SK-N-SH (cell line): Measurements from ENCODE around the gene ZG16B.

Experiments used
- CTCF ChIP-seq: fragments of 200-600 bp; sonication (generic); IDR thresholded peaks from 2 replicates; pipeline ENCODE4 v1.6.1; 2017; ENCODE audit warnings: antibody characterized with exemption, mild to moderate bottlenecking, moderate library complexity
- MXI1 ChIP-seq: IDR thresholded peaks from 2 replicates; pipeline ENCODE4 v1.6.1; 2012; ENCODE audit warnings: mild to moderate bottlenecking, low read depth, low read length, improper control_type of control experiment
- NRF1 ChIP-seq: IDR thresholded peaks from 2 replicates; pipeline ENCODE4 v1.6.1; 2012; ENCODE audit warnings: low read depth, mild to moderate bottlenecking, low read length
- PBX3 ChIP-seq: IDR thresholded peaks from 2 replicates; pipeline ENCODE4; 2012
- POLR2AphosphoS5 ChIP-seq: IDR thresholded peaks from 2 replicates; pipeline ENCODE4 v1.6.1; 2012; ENCODE audit warnings: low read depth, low read length
- REST ChIP-seq: IDR thresholded peaks from 2 replicates; pipeline ENCODE4 v1.6.1; 2012; ENCODE audit warnings: mild to moderate bottlenecking, low read depth, low read length, moderate library complexity
- RFX5 ChIP-seq: IDR thresholded peaks from 2 replicates; pipeline ENCODE4 v1.6.1; 2012; ENCODE audit warnings: mild to moderate bottlenecking, improper control_type of control experiment, low read length

DNA sequence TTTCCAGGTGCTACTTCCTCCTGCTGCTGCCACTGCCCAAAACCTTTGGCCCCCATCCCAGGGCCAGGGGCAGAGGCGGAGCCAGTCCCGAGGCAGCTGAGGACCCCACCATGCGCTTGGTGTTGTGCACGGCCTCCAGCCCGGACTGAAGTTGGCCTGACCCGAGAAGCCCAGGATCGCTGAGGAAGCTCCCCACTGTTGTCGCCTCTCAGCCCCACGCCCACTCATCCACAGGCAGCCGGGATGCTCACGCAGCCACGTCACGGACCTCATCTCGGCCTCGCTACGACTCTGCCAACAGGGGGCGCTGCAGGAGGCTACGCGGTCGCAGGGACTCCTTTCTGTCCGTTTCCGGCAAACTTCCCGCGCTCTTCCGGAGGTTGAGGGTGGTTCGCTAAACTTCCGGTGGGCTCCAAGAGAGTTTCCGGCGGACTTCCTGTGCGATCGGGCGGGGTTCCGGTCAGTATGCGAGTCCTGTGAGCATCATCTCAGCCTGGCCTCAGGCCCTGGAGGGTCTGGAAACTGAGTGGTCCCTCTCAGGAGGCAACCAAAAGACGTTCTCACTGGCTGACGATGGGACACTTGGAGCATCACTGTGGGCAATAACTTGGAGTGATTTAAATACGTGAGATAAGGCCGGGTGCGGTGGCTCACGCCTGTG lies 12.4 kb downstream of the ZG16B start:
- TF ChIP-seq CTCF (peak; percentile 50), REST (no peak), POLR2AphosphoS5 (no peak), NRF1 (no peak), PBX3 (no peak), MXI1 (no peak), RFX5 (no peak)
